BE2C (cell line): ENCODE measurements around the gene ATXN10.

Experiments
- DNase-seq: peaks from one replicate; pipeline ENCODE4 v3.0.0-alpha.2; 2020
- H3K27me3 ChIP-seq: fragments of 250-450 bp; sonication (Bioruptor Pico); 2 replicates; pipeline ENCODE4 v1.5.1; 2020; ENCODE audit warnings: mild to moderate bottlenecking
- H3K36me3 ChIP-seq: fragments of 250-450 bp; sonication (Bioruptor Pico); 2 replicates; pipeline ENCODE4 v1.5.1; 2020; ENCODE audit warnings: mild to moderate bottlenecking
- H3K4me1 ChIP-seq: fragments of 250-450 bp; sonication (Bioruptor Pico); 2 replicates; pipeline ENCODE4 v1.5.1; 2020
- H3K4me3 ChIP-seq: 2 replicates; pipeline ENCODE4 v1.5.1; 2011; ENCODE audit warnings: low read depth, low read length
- H3K9me3 ChIP-seq: fragments of 250-450 bp; sonication (Bioruptor Pico); 2 replicates; pipeline ENCODE4 v1.5.1; 2020
- CTCF ChIP-seq: IDR thresholded peaks from 2 replicates; pipeline ENCODE4 v1.5.1; 2012; ENCODE audit warnings: mild to moderate bottlenecking, low read depth, low read length

Gene ATXN10

GRCh38 chr22:45629469-45630089 is 42.1 kb upstream of the ATXN10 start:
- Histone ChIP-seq H3K9me3 (no peaks in the 10 kb centered on the region; the same call in 1 of the 2 replicates), H3K4me3 (no peak overlapping the region), H3K27me3 (no peaks in the 10 kb centered on the region), H3K36me3 (no peaks in the 10 kb centered on the region), H3K4me1 (no peaks in the 10 kb centered on the region)
- DNase-seq, result peak; percentile 34
- TF ChIP-seq CTCF, result no peak

- no peak for TF ChIP-seq CTCF
- H3K4me1 ChIP-seq, result no peaks in the 10 kb centered on the region
- no peaks in the 10 kb centered on the region for H3K36me3 ChIP-seq
- no peaks in the 10 kb centered on the region for H3K27me3 ChIP-seq
- H3K4me3 ChIP-seq, result no peak overlapping the region
- H3K9me3 ChIP-seq, result no peaks in the 10 kb centered on the region; the same call in 1 of the 2 replicates
- DNase-seq, result no peak
These were observed 41.2 kb upstream of the ATXN10 start for GRCh38 chr22:45630436-45630835.

- Histone ChIP-seq H3K27me3 (no peaks in the 10 kb centered on the region), H3K4me1 (no peaks in the 10 kb centered on the region), H3K4me3 (no peak overlapping the region), H3K36me3 (no peaks in the 10 kb centered on the region), H3K9me3 (no peaks in the 10 kb centered on the region; the same call in 1 of the 2 replicates)
- TF ChIP-seq CTCF, result no peak
- DNase-seq, result no peak
These were observed 40.3 kb upstream of the ATXN10 start for GRCh38 chr22:45631140-45631840.

GRCh38 chr22:45631841-45632238 is 39.8 kb upstream of the ATXN10 start:
- no peak for DNase-seq
- H3K4me1 ChIP-seq, result no peaks in the 10 kb centered on the region
- no peaks in the 10 kb centered on the region for H3K27me3 ChIP-seq
- no peak for TF ChIP-seq CTCF
- no peak overlapping the region for H3K4me3 ChIP-seq
- no peaks in the 10 kb centered on the region for H3K36me3 ChIP-seq
- no peaks in the 10 kb centered on the region; the same call in 1 of the 2 replicates for H3K9me3 ChIP-seq

- no peaks in the 10 kb centered on the region for H3K36me3 ChIP-seq
- DNase-seq, result no peak
- no peaks in the 10 kb centered on the region for H3K27me3 ChIP-seq
- TF ChIP-seq CTCF, result no peak
- H3K9me3 ChIP-seq, result no peaks in the 10 kb centered on the region; the same call in 1 of the 2 replicates
- H3K4me3 ChIP-seq, result no peak overlapping the region
- H3K4me1 ChIP-seq, result no peaks in the 10 kb centered on the region
These were observed 38.7 kb upstream of the ATXN10 start for GRCh38 chr22:45632791-45633515.
